SK-N-MC (cell line): ENCODE results near the gene EFR3B.

Experiments
- EZH2 ChIP-seq: fragments of 200-600 bp; sonication (generic); IDR thresholded peaks from one replicate; pipeline ENCODE4 v1.6.1; 2017; ENCODE audit warnings: antibody characterized with exemption
- POLR2AphosphoS5 ChIP-seq: IDR thresholded peaks from 2 replicates; pipeline ENCODE4 v1.6.1; 2012; ENCODE audit warnings: mild to moderate bottlenecking, low read depth, low read length, borderline replicate concordance

DNA sequence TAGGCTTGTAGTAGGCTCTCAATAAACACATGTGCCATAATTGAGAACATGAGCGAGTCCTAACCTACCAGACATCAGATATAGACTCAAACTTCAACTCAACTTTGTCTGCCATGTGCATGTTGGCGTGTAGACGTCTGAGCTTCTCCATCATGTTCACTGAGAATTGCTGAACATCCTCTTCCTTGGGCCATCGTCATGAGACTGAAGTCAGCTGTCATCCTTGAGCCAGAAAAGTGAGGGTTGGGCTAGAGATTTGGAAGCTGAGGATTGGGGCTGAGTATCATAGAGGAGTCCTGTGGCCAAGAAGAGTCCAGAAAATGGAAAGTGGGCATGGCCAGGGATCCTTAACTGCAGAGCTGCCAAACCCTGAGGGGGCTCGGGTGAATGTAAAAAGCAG is 7.8 kb upstream of the EFR3B start:
- no peak for TF ChIP-seq POLR2AphosphoS5
- no peak for TF ChIP-seq EZH2
